Mesothelial cell of epicardium (in vitro differentiated cells): ENCODE measurements around the gene PNLDC1. TPM values are rescaled to one million over a fixed set of nuclear protein-coding genes. Genes with fewer than 3 reads are reported as not detected.
"Not testable (repeated sequence)": the region's sequence is repeated elsewhere in the genome, so short reads cannot be mapped to it uniquely, and the experiment has no call there.

Experiments
- DNase-seq, 2 experiments: peaks; one replicate each; pipeline ENCODE4 v3.0.0; 2021; ENCODE audit warnings: low spot score in 2 of 2; ENCODE audit not compliant: unreplicated experiment in 2 of 2
- H3K27ac Mint-ChIP-seq: 2 replicates; pipeline ENCODE4 v1.8.0; 2021; ENCODE audit warnings: mixed read lengths
- H3K27me3 Mint-ChIP-seq: 2 replicates; pipeline ENCODE4 v1.8.0; 2021; ENCODE audit warnings: low read depth, mixed read lengths
- H3K36me3 Mint-ChIP-seq: 2 replicates; pipeline ENCODE4 v1.8.0; 2021; ENCODE audit warnings: mixed read lengths
- H3K4me1 Mint-ChIP-seq: 2 replicates; pipeline ENCODE4 v1.8.0; 2021; ENCODE audit warnings: mixed read lengths
- H3K4me3 Mint-ChIP-seq: 2 replicates; pipeline ENCODE4 v1.8.0; 2021; ENCODE audit warnings: mild to moderate bottlenecking, moderate library complexity, mixed read lengths
- H3K9me3 Mint-ChIP-seq: 2 replicates; pipeline ENCODE4 v1.8.0; 2021; ENCODE audit warnings: mixed read lengths
- CTCF ChIP-seq: fragments of 200-600 bp; sonication (generic); IDR thresholded peaks from one replicate; pipeline ENCODE4 v1.5.0; 2021; ENCODE audit warnings: antibody characterized with exemption; ENCODE audit not compliant: unreplicated experiment
- total RNA-seq: library from RNA; stranded (reverse); gene quantifications from 3 replicates; pipeline ENCODE4 v1.2.1, GENCODE V29; 2021

The PNLDC1 gene
- total RNA-seq, 1 donor from 2014 or later, result 0.16 TPM

GRCh38 chr6:159789377-159790148 lies 10.5 kb upstream of the PNLDC1 start, which contains the start of gene TCP1:
Gene TCP1 (minus strand): TSS chr6:159789602. CDS start chr6:159789468, 134 bp downstream.
- Mint-ChIP-seq H3K36me3 (peaks cover 28% of the 10 kb centered on the region), H3K27me3 (no peaks in the 10 kb centered on the region), H3K27ac (peak within 1 kb of the TSS; percentile 97), H3K4me1 (peaks cover 31% of the 10 kb centered on the region), H3K4me3 (peak within 1 kb of the TSS; percentile 98), H3K9me3 (no peaks in the 10 kb centered on the region)
- DNase-seq, result peak; percentile 96 to 98
- no peak for TF ChIP-seq CTCF

DNA sequence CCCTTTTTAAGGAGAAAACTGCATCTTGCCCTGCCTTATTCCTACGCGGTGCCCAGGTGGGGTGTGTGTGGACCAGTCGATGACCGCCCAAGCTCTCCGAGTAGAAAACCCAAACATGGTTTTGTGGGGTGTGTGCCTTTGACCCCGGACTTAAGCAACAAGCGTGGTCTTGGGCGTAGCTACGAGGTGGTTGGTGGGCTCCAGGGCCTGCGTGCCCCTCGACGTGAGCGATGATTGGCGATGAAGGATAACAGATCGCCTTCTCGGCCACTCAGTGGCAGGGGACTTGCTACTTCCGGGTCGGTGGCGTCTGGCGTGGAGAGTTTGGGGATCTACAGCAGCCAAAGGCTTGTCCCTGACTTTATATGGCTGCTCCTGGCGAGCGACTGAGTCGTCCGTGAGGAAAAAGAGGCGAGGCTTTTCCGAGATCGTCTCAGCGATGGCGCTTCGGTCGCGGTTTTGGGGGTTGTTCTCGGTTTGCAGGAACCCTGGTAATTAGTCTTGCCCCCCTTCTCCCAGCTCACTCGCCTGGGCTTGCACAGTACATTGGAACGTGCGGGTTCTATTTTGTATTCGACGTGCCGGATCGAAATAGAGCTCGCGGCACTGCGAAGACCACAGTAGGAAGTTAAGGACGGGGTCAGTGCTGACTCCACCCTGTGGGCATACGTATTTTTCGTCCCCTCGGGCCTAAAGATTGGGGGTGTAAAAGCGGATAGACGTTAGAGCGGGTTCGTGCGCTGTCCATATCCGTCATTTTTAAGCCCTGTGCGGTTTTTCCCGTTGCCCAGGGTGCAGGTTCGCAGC lies 9.7 kb upstream of the PNLDC1 start, which contains the start of gene MRPL18:
Gene MRPL18, plus strand, starts transcription at position 319 of the 807 bp plus-strand sequence. Its CDS starts 121 bp downstream, at position 440.
- Mint-ChIP-seq H3K27me3 (no peaks in the 10 kb centered on the region), H3K27ac (peak within 1 kb of the TSS; percentile 97), H3K4me3 (peak within 1 kb of the TSS; percentile 98), H3K36me3 (peaks cover 21% of the 10 kb centered on the region), H3K9me3 (no peaks in the 10 kb centered on the region), H3K4me1 (peaks cover 31% of the 10 kb centered on the region)
- DNase-seq, result peak; percentile 81 to 83
- no peak for TF ChIP-seq CTCF

GRCh38 chr6:159790956-159791598 lies 9.0 kb upstream of the PNLDC1 start:
- H3K4me3 Mint-ChIP-seq, result peak overlapping the region; percentile 98
- H3K4me1 Mint-ChIP-seq, result peaks cover 31% of the 10 kb centered on the region
- no peaks in the 10 kb centered on the region for H3K27me3 Mint-ChIP-seq
- peaks cover 18% of the 10 kb centered on the region for H3K36me3 Mint-ChIP-seq
- no peaks in the 10 kb centered on the region for H3K9me3 Mint-ChIP-seq
- H3K27ac Mint-ChIP-seq, result peak overlapping the region; percentile 97
- DNase-seq, result no peak
- no peak for TF ChIP-seq CTCF

GRCh38 chr6:159794976-159795375 lies 5.1 kb upstream of the PNLDC1 start:
- not testable (repeated sequence) for H3K27me3 Mint-ChIP-seq, H3K4me3 Mint-ChIP-seq, H3K27ac Mint-ChIP-seq, DNase-seq, H3K9me3 Mint-ChIP-seq
- Mint-ChIP-seq H3K36me3 (peaks cover 29% of the 10 kb centered on the region), H3K4me1 (peaks cover 13% of the 10 kb centered on the region)

DNA sequence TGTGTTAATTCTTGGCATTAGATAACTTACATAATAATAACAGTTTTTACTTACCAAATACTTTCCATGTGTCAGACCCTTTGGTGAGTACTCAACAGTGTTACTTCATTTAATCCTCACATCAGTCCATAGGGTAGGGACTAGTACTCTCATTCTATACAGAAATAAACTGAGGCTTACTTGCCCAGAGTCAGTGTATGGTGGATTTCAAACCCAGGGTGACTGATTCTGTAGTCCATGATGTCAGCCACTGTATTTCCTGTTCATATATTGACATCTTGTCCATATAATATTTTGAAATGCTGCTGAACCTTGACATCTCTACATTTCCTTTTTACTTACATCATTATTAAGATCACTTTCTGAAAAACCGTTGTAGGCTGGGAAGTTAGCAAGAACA lies 2.5 kb upstream of the PNLDC1 start:
- peaks cover 26% of the 10 kb centered on the region for H3K36me3 Mint-ChIP-seq
- H3K9me3 Mint-ChIP-seq, result no peaks in the 10 kb centered on the region

More for the DNA sequence above, 2.5 kb upstream of the PNLDC1 start:
- no peak for DNase-seq
- no peak for TF ChIP-seq CTCF
- H3K27me3 Mint-ChIP-seq, result no peaks in the 10 kb centered on the region
- H3K27ac Mint-ChIP-seq, result no peak overlapping the region
- no peaks in the 10 kb centered on the region for H3K4me1 Mint-ChIP-seq
- no peak overlapping the region for H3K4me3 Mint-ChIP-seq
